Mammary epithelial cell (primary cell): ENCODE results near the gene CD1B.

Source experiments
- CTCF ChIP-seq, 2 donors: IDR thresholded peaks in 1 of 2; conservative IDR thresholded peaks in 1 of 2; 2 replicates each; pipeline ENCODE4 v1.5.1; 2011 to 2012; ENCODE audit warnings: inconsistent platforms in 2 of 2, low read length in 2 of 2, mild to moderate bottlenecking in 2 of 2, control low read depth in 1 of 2, low read depth in 1 of 2; ENCODE audit not compliant: insufficient read depth in 1 of 2; ENCODE audit errors: extremely low read depth in 1 of 2
- EZH2 ChIP-seq: IDR thresholded peaks from 2 replicates; pipeline ENCODE4 v1.6.1; 2012; ENCODE audit warnings: low read length, inconsistent platforms, borderline replicate concordance

- TF ChIP-seq CTCF (conservative IDR thresholded peaks at IDR 0.05 in 1 of 2, IDR thresholded peaks at IDR 0.05 in 1 of 2; ENCODE audit: extremely low read depth in 1 of 2, insufficient read depth in 1 of 2, low read depth in 1 of 2, low read length in 2 of 2) = no peak
- TF ChIP-seq EZH2 = no peak
These were observed 3.3 kb upstream of the CD1B start for GRCh38 chr1:158334526-158335212.
